PFSK-1 (cell line): ENCODE measurements around the gene MUSK.

Source experiments
- FOXP2 ChIP-seq: optimal IDR thresholded peaks from 2 replicates; pipeline ENCODE3; 2011; ENCODE audit warnings: borderline replicate concordance, control low read depth, inconsistent platforms; ENCODE audit not compliant: insufficient read depth; ENCODE audit errors: extremely low read length, extremely low read depth
- POLR2AphosphoS5 ChIP-seq: IDR thresholded peaks from 2 replicates; pipeline ENCODE4 v1.6.1; 2012; ENCODE audit warnings: low read depth, mild to moderate bottlenecking, control low read depth, low read length, moderate library complexity
- REST ChIP-seq, 2 experiments: IDR thresholded peaks; 2 replicates each; pipeline versions ENCODE4 v1.6.1 to v1.8.0; 2011 to 2012; ENCODE audit warnings: low read depth in 2 of 2, low read length in 2 of 2, control low read depth in 1 of 2, inconsistent platforms in 1 of 2, mild to moderate bottlenecking in 1 of 2, moderate library complexity in 1 of 2; ENCODE audit not compliant: insufficient read depth in 1 of 2
- SIN3A ChIP-seq: IDR thresholded peaks from 2 replicates; pipeline ENCODE4 v1.6.1; 2012; ENCODE audit warnings: mild to moderate bottlenecking, low read length, moderate library complexity, borderline replicate concordance; ENCODE audit not compliant: insufficient read depth
- TAF1 ChIP-seq: IDR thresholded peaks from 2 replicates; pipeline ENCODE4 v1.6.1; 2012; ENCODE audit warnings: low read length, control low read depth, borderline replicate concordance; ENCODE audit not compliant: insufficient read depth

Gene MUSK

GRCh38 chr9:110802416-110803035, 133.9 kb downstream of the MUSK start:
- TF ChIP-seq REST (IDR thresholded peaks at IDR 0.05; ENCODE audit: insufficient read depth in 1 of 2, low read depth in 2 of 2, low read length in 2 of 2) (no peak), TAF1 (no peak), POLR2AphosphoS5 (no peak), SIN3A (no peak), FOXP2 (no peak)

- no peak for TF ChIP-seq REST (IDR thresholded peaks at IDR 0.05; ENCODE audit: insufficient read depth in 1 of 2, low read depth in 2 of 2, low read length in 2 of 2)
- TF ChIP-seq SIN3A: no peak
- no peak for TF ChIP-seq TAF1
- no peak for TF ChIP-seq FOXP2
- no peak for TF ChIP-seq POLR2AphosphoS5
Measured at GRCh38 chr9:110807956-110808598, 139.5 kb downstream of the MUSK start.

GRCh38 chr9:110808599-110808980, 140.0 kb downstream of the MUSK start:
- TF ChIP-seq TAF1: no peak
- TF ChIP-seq POLR2AphosphoS5: no peak
- TF ChIP-seq SIN3A: no peak
- TF ChIP-seq REST (IDR thresholded peaks at IDR 0.05; ENCODE audit: insufficient read depth in 1 of 2, low read depth in 2 of 2, low read length in 2 of 2): no peak
- no peak for TF ChIP-seq FOXP2

- TF ChIP-seq SIN3A (no peak), POLR2AphosphoS5 (no peak), FOXP2 (no peak)
Measured at GRCh38 chr9:110809038-110809595, 140.5 kb downstream of the MUSK start.

- TF ChIP-seq POLR2AphosphoS5 (no peak), FOXP2 (no peak)
Measured at GRCh38 chr9:110810262-110810976, 141.8 kb downstream of the MUSK start.

- TF ChIP-seq REST (IDR thresholded peaks at IDR 0.05; ENCODE audit: insufficient read depth in 1 of 2, low read depth in 2 of 2, low read length in 2 of 2) (no peak), SIN3A (no peak), POLR2AphosphoS5 (no peak), FOXP2 (no peak), TAF1 (no peak)
Measured at GRCh38 chr9:110812886-110813285, 144.3 kb downstream of the MUSK start.
